Esophagus (tissue), 2 donors: ENCODE data around the gene FAIM2. TPM values are rescaled to one million over a fixed set of nuclear protein-coding genes. Genes with fewer than 3 reads are reported as not detected.
"Not testable (repeated sequence)": the region's sequence is repeated elsewhere in the genome, so short reads cannot be mapped to it uniquely, and the experiment has no call there.

Experiments used
- H3K27ac ChIP-seq, 2 donors: one replicate each; pipeline ENCODE4 v1.5.1; 2013; ENCODE audit warnings: low read depth in 2 of 2, mild to moderate bottlenecking in 2 of 2, inconsistent platforms in 1 of 2, low read length in 1 of 2, moderate library complexity in 1 of 2
- H3K27me3 ChIP-seq, 2 donors: one replicate each; pipeline ENCODE4 v1.6.1; 2013; ENCODE audit warnings: low read length in 2 of 2, control low read depth in 1 of 2, mild to moderate bottlenecking in 1 of 2; ENCODE audit not compliant: insufficient read depth in 2 of 2, control insufficient read depth in 1 of 2
- H3K36me3 ChIP-seq, 2 donors: one replicate each; pipeline ENCODE4 v1.6.1; 2013; ENCODE audit warnings: low read length in 1 of 2; ENCODE audit not compliant: control insufficient read depth in 2 of 2, insufficient read depth in 2 of 2
- H3K4me1 ChIP-seq, 2 donors: one replicate each; pipeline ENCODE4 v1.6.1; 2013; ENCODE audit warnings: low read length in 1 of 2; ENCODE audit not compliant: control insufficient read depth in 2 of 2, insufficient read depth in 2 of 2
- H3K4me3 ChIP-seq, 2 donors: one replicate each; pipeline ENCODE4 v1.5.1; 2013; ENCODE audit warnings: low read length in 2 of 2, mild to moderate bottlenecking in 2 of 2, low read depth in 1 of 2, moderate library complexity in 1 of 2
- H3K9me3 ChIP-seq, 2 donors: one replicate each; pipeline ENCODE4 v1.6.1; 2013; ENCODE audit warnings: mild to moderate bottlenecking in 2 of 2, low read depth in 1 of 2, low read length in 1 of 2, moderate library complexity in 1 of 2; ENCODE audit not compliant: control insufficient read depth in 2 of 2, insufficient read depth in 1 of 2
- WGBS, 2 donors: extraction: QIAGEN DNeasy Blood & Tissue Kit; methylation state at CpG; one replicate each; pipeline ENCODE4 v1.1.7; 2013; 5-methylcytosine and 5-hydroxymethylcytosine counted together
- polyA plus RNA-seq, 2 donors: library from polyadenylated mRNA; stranded (reverse); fragments of 200-250 nt; gene quantifications; one replicate each; pipeline ENCODE4 v1.2.3, GENCODE V29; 2013
- donor health status: healthy with polysubstance abuse.
- donor health status: Bipolar disorder and iron deficiency.

FAIM2 gene
- polyA plus RNA-seq, 2 donors: 0.36 to 0.39 TPM

DNA sequence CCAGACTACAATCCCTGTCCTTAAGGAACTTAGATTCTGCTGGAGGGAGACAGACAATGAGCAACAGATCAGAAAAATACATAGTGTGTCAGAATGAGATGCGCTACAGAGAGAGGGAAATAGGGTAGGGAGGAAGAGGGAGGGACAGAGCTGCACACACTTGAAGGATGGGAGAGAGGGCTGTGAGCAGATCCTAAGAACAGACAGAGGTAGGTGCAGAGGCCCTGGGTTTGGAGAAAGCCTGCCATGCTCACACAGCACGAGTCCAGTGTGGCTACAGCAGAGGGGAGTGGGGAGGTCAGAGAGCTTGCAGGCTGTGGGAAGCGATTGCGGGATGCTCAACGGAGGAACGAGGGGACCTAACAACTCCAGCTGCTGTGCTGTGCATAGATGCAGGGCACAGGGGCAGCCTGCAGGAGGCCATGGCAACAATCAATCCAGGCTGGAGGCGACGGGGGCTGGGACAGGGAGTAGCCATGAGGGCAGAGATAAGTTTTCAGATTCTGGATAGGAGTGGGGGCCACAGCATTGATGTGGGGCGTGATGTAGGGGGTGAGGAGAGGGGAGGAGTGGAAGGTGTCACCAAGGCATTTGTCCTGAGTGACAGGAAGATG is 20.7 kb downstream of the FAIM2 start:
- Histone ChIP-seq H3K27me3 (no peaks in the 10 kb centered on the region), H3K4me3 (no peak overlapping the region), H3K36me3 (no peaks in the 10 kb centered on the region), H3K9me3 (peaks cover 0 to 3% of the 10 kb centered on the region in 2 donors), H3K4me1 (peaks cover 3 to 5% of the 10 kb centered on the region in 2 donors), H3K27ac (no peak overlapping the region)
- 76 to 85% methylated on average over 9 of the region's 9 CpGs for WGBS, 2 donors

GRCh38 chr12:49882248-49882850 is 21.4 kb downstream of the FAIM2 start:
- Histone ChIP-seq H3K27me3 (no peaks in the 10 kb centered on the region), H3K9me3 (peaks cover 0 to 3% of the 10 kb centered on the region in 2 donors), H3K4me1 (peaks cover 0 to under 1% of the 10 kb centered on the region in 2 donors), H3K4me3 (no peak overlapping the region), H3K36me3 (no peaks in the 10 kb centered on the region), H3K27ac (no peak overlapping the region)
- WGBS, 2 donors: 78 to 80% methylated on average over 8 of the region's 8 CpGs

- peaks cover 0 to 3% of the 10 kb centered on the region in 2 donors for H3K9me3 ChIP-seq
- H3K27ac ChIP-seq: no peak overlapping the region
- no peaks in the 10 kb centered on the region for H3K36me3 ChIP-seq
- no peaks in the 10 kb centered on the region for H3K27me3 ChIP-seq
- WGBS, 2 donors: 82 to 84% methylated on average over 14 to 16 of the region's 16 CpGs
- no peaks in the 10 kb centered on the region for H3K4me1 ChIP-seq
- H3K4me3 ChIP-seq: no peak overlapping the region
Observed at GRCh38 chr12:49881415-49882247, 22.1 kb downstream of the FAIM2 start.

DNA sequence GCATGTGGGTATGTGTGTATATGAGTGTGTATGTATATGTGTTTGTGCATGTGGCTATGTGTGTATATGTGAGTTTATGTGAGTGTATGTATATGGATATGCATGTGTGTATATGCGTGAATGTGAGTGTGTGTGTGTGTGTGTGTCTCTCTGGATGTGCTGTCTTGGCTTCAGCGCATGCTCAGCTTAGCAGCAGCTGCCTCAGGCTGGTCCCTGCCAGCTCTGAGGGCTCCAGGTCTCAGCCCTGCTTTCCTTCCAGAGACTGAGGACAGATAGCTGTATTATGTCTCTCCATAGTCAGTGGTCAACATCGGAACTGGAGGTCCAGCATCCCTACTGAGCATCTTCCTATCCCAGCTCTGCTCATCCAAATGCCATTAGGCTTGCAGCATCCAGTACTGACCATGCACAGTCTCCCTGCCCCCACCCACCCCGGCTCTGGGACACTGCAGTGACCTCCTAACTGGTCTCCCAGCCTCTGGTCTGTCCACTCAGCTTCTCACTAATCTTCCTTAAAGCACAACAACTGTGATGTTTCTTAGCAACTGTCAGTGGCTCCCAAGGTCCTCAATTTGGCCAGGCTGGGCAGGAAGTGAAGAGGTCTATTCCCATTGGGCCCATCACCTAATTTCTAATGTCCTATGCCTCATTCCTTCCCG is 22.8 kb downstream of the FAIM2 start:
- Histone ChIP-seq H3K27ac (no peak overlapping the region), H3K9me3 (peaks cover 0 to 3% of the 10 kb centered on the region in 2 donors), H3K4me1 (no peaks in the 10 kb centered on the region), H3K27me3 (no peaks in the 10 kb centered on the region), H3K4me3 (no peak overlapping the region), H3K36me3 (no peaks in the 10 kb centered on the region)
- 78 to 79% methylated on average over 5 of the region's 5 CpGs for WGBS, 2 donors

- H3K36me3 ChIP-seq, H3K4me3 ChIP-seq, H3K9me3 ChIP-seq, H3K4me1 ChIP-seq, H3K27me3 ChIP-seq, H3K27ac ChIP-seq: not testable (repeated sequence)
- WGBS, 2 donors: 86 to 91% methylated on average over 2 of the region's 2 CpGs
Observed at GRCh38 chr12:49879065-49879464, 24.6 kb downstream of the FAIM2 start.

GRCh38 chr12:49878021-49878420 is 25.7 kb downstream of the FAIM2 start:
- Histone ChIP-seq H3K9me3 (peaks cover 0 to 3% of the 10 kb centered on the region in 2 donors), H3K27me3 (peaks cover 0 to 3% of the 10 kb centered on the region in 2 donors), H3K4me1 (peaks cover 0 to 1% of the 10 kb centered on the region in 2 donors), H3K4me3 (no peak overlapping the region), H3K27ac (no peak overlapping the region), H3K36me3 (no peaks in the 10 kb centered on the region)
- 71 to 83% methylated on average over 2 of the region's 2 CpGs for WGBS, 2 donors

DNA sequence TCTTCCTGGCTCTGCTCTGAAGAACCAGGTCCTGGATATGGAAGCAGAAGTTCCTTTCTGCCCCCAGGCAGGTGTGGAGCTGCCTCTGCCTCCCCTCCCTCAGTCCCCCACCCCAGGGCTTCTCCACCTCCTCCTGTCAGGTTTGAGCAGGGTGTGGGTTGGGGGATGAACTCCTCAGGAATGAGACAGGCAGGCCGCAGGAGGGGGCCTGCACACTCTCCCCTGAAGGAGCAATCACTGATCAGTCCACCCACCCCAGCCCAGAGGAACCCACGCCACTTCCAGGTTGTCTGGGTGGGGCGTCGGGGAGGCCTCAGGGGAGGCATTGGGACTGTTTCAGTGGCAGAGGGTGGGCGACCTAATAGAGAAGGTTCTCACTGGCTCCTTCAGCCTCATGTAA is 26.6 kb downstream of the FAIM2 start:
- Histone ChIP-seq H3K4me3 (no peak overlapping the region), H3K27ac (no peak overlapping the region), H3K4me1 (peaks cover 0 to 3% of the 10 kb centered on the region in 2 donors), H3K9me3 (peaks cover 0 to 3% of the 10 kb centered on the region in 2 donors), H3K36me3 (no peaks in the 10 kb centered on the region), H3K27me3 (peaks cover 0 to 3% of the 10 kb centered on the region in 2 donors)
- WGBS, 2 donors: 76 to 81% methylated on average over 5 of the region's 5 CpGs

GRCh38 chr12:49876070-49876469 is 27.6 kb downstream of the FAIM2 start:
- no peak overlapping the region for H3K27ac ChIP-seq
- WGBS, 2 donors: 87 to 89% methylated on average over 3 of the region's 3 CpGs

GRCh38 chr12:49875115-49875720 is 28.5 kb downstream of the FAIM2 start:
- H3K36me3 ChIP-seq: no peaks in the 10 kb centered on the region
- WGBS, 2 donors: 90 to 92% methylated on average over 9 of the region's 9 CpGs
- H3K4me3 ChIP-seq: no peak overlapping the region

More at GRCh38 chr12:49876070-49876469, 27.6 kb downstream of the FAIM2 start:
- Histone ChIP-seq H3K9me3 (peaks cover 0 to 3% of the 10 kb centered on the region in 2 donors), H3K36me3 (no peaks in the 10 kb centered on the region), H3K4me3 (no peak overlapping the region), H3K4me1 (peaks cover 0 to 3% of the 10 kb centered on the region in 2 donors), H3K27me3 (peaks cover 0 to 3% of the 10 kb centered on the region in 2 donors)

More at GRCh38 chr12:49875115-49875720, 28.5 kb downstream of the FAIM2 start:
- Histone ChIP-seq H3K9me3 (peaks cover 0 to 3% of the 10 kb centered on the region in 2 donors), H3K4me1 (peaks cover 0 to 3% of the 10 kb centered on the region in 2 donors), H3K27ac (no peak overlapping the region), H3K27me3 (peaks cover 0 to 3% of the 10 kb centered on the region in 2 donors)
